ENCODE measurements around the gene MVB12B.

GRCh38 chr9:126457890-126458289 is 131.3 kb downstream of the MVB12B start:
- TF ChIP-seq CTCF (IDR thresholded peaks at IDR 0.05) (no peak), POLR2AphosphoS5 (IDR thresholded peaks at IDR 0.05; ENCODE audit: low read depth, low read length) (no peak), REST (IDR thresholded peaks at IDR 0.05; ENCODE audit: insufficient read depth in 1 of 2, low read depth in 2 of 2, low read length in 1 of 2) (no peak)
